ENCODE results near the gene ENTPD2.

ENTPD2 gene

GRCh38 chr9:137079401-137079787, 25.5 kb upstream of the ENTPD2 start:
- in situ Hi-C loops (cut with MboI; ENCODE audit: low sequenced_read_pairs, unreplicated experiment): no loop called here
- TF ChIP-seq CTCF (IDR thresholded peaks at IDR 0.05; ENCODE audit: borderline replicate concordance, control extremely low read depth, extremely low read depth, insufficient read depth, missing control alignments): no peak
- DNase-seq (ENCODE audit: low spot score): no peak

GRCh38 chr9:137078701-137079400, 25.0 kb upstream of the ENTPD2 start:
- in situ Hi-C loops (cut with MboI; ENCODE audit: low sequenced_read_pairs, unreplicated experiment): no loop called here
- TF ChIP-seq CTCF (IDR thresholded peaks at IDR 0.05; ENCODE audit: borderline replicate concordance, control extremely low read depth, extremely low read depth, insufficient read depth, missing control alignments): no peak
- no peak for DNase-seq (ENCODE audit: low spot score)

GRCh38 chr9:137077758-137078693, 24.2 kb upstream of the ENTPD2 start:
- peak; percentile 54 for DNase-seq (ENCODE audit: low spot score)
- in situ Hi-C loops (cut with MboI; ENCODE audit: low sequenced_read_pairs, unreplicated experiment): no loop called here
- TF ChIP-seq CTCF (IDR thresholded peaks at IDR 0.05; ENCODE audit: borderline replicate concordance, control extremely low read depth, extremely low read depth, insufficient read depth, missing control alignments): no peak

- in situ Hi-C loops (cut with MboI; ENCODE audit: low sequenced_read_pairs, unreplicated experiment): no loop called here
- DNase-seq (ENCODE audit: low spot score): peak; percentile 91
- no peak for TF ChIP-seq CTCF (IDR thresholded peaks at IDR 0.05; ENCODE audit: borderline replicate concordance, control extremely low read depth, extremely low read depth, insufficient read depth, missing control alignments)
These were observed 23.3 kb upstream of the ENTPD2 start, which contains the start of gene UAP1L1 for GRCh38 chr9:137077010-137077747. UAP1L1 (plus strand) TSS chr9:137077517; CDS start chr9:137077533, 16 bp downstream.

GRCh38 chr9:137076636-137077009, 22.8 kb upstream of the ENTPD2 start:
- DNase-seq (ENCODE audit: low spot score): no peak
- TF ChIP-seq CTCF (IDR thresholded peaks at IDR 0.05; ENCODE audit: borderline replicate concordance, control extremely low read depth, extremely low read depth, insufficient read depth, missing control alignments): no peak
- in situ Hi-C loops (cut with MboI; ENCODE audit: low sequenced_read_pairs, unreplicated experiment): no loop called here

GRCh38 chr9:137075275-137075775, 21.5 kb upstream of the ENTPD2 start:
- no peak for TF ChIP-seq CTCF (IDR thresholded peaks at IDR 0.05; ENCODE audit: borderline replicate concordance, control extremely low read depth, extremely low read depth, insufficient read depth, missing control alignments)
- no peak for DNase-seq (ENCODE audit: low spot score)
- in situ Hi-C loops (cut with MboI; ENCODE audit: low sequenced_read_pairs, unreplicated experiment): no loop called here

All from GM13976 (cell line).